Activated CD4-positive, CD25-positive, alpha-beta regulatory T cell treated with anti-CD3 and anti-CD28 coated beads, Interleukin-2, amount 50 U/mL, for 16 hours (primary cell): ENCODE data around the gene ADAM30.
"Not testable (repeated sequence)": the region's sequence is repeated elsewhere in the genome, so short reads cannot be mapped to it uniquely, and the experiment has no call there.

ENCODE experiments used
- DNase-seq: peaks from one replicate; pipeline ENCODE4 v3.0.0-alpha.2; 2020; ENCODE audit warnings: low read depth, low spot score

Gene ADAM30

GRCh38 chr1:119874186-119874585, 22.1 kb downstream of the ADAM30 start:
- DNase-seq = no peak

- DNase-seq = no peak
Measured at GRCh38 chr1:119873135-119874015, 22.9 kb downstream of the ADAM30 start.

DNA sequence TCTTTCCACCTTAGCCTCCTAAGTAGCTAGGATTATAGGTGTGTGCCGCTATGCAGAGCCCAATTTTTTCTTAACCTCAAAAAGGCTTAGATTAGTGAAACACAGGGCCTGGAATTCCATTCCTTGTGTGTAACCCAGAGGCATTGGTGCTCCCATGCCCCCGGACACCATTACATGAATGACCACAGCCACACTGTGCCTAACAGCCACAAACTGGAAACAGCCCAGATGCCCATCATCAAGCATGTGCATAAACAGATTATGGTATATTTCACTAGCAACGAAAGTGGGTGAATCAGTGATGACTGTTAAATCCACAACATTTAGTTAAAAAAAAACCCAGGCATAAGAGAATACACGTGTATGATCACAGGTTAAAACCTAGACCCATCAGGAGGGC, 24.4 kb downstream of the ADAM30 start:
- no peak for DNase-seq

GRCh38 chr1:119870917-119871596, 25.3 kb downstream of the ADAM30 start:
- no peak for DNase-seq

DNA sequence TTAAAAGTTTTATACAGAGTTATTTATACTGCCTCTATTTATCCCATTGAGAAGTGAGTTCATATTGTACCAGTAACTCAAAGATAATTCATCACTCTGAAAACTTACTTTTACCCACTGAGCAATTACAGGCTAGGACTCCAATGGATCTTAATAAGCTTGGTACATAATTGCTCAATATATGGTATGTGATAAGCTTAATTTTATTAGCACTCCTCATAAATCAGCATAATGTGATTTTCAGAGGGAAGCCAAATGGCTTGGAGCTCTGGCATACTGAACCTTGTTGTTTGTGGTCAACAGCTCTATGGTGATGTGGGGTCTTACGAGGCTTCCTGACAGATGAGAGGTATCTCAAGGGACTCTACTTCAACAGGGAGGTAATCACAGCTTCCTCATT, 26.3 kb downstream of the ADAM30 start:
- no peak for DNase-seq

GRCh38 chr1:119868176-119868575, 28.1 kb downstream of the ADAM30 start:
- no peak for DNase-seq

DNA sequence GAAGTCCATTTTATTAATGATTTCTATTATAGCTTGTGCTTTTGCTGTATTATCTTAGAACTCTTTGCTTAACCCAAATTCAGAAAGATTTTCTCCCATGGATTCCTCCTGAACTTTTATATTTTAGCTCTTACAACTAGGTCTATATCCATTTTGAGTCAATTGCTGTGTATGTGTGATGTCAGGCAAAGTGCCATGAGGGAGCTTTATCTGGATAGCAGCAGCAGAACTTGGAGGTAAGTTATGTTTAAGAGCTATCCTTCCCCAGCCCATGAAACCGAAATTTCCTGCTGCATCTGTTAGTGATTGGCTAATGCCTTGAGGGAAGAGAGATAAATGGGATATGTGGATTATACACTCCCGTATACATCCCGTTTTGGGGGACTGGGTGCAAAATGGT, 29.9 kb downstream of the ADAM30 start:
- DNase-seq = no peak

- no peak for DNase-seq
Measured at GRCh38 chr1:119865627-119866026, 30.7 kb downstream of the ADAM30 start.

DNA sequence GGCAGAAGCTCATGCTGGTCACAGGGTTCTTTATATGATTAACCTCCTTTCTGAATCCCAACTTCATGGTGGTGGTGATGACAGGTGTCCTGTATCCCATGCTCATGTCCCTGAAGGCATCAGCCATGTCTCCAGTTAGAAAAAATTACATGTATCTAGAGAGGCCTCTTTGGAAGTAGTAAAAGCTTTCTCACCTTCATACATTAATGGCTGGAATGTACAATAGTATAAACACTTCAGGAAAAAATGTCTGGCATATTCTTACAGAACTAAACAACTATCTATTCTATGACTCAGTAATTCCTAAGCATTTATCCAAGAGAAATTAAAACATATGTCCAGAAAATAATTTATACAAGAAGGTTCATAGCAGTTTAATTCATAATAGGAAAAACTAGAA, 34.0 kb downstream of the ADAM30 start:
- no peak for DNase-seq

DNA sequence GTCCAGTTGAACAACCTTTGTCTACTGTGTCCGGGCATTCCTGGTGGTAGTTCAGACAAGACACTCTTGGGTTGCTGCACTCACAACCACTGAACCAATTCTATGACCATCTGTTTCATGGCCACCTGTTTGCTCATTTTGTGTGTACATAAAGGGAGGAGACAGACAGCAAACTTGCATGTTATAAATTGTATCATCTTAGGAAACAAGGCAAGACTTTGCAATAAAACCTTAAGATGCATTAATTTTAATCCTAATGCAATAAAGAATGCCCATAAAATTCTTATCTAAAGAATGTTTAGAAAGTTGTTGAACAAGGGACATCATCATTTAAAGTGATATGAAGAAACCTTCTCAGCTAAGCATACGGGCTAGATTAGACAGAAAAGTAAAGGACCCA, 34.8 kb downstream of the ADAM30 start:
- no peak for DNase-seq

GRCh38 chr1:119859647-119860046, 36.7 kb downstream of the ADAM30 start:
- DNase-seq = no peak

- DNase-seq = not testable (repeated sequence)
Measured at GRCh38 chr1:119858556-119859214, 37.6 kb downstream of the ADAM30 start.

GRCh38 chr1:119858126-119858525, 38.2 kb downstream of the ADAM30 start:
- DNase-seq = no peak

DNA sequence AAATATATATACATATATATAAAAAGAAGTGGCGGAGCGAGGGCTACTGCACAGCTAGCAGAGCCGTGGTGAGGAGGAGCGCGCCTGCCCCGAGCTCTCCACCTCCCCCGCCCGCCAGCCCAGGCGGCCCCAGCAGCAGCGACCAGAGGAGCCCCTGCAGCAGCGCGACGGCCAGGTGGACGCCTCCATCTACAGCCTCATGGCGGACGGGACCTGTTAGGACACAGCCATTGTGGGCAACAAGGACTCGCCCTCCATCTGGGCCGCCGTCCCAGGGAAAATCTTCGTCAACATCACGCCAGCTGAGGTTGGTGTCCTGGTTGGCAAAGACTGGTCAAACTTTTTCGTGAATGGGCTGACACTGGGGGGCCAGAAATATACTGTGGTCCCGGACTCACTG, 43.2 kb downstream of the ADAM30 start:
- no peak for DNase-seq

DNA sequence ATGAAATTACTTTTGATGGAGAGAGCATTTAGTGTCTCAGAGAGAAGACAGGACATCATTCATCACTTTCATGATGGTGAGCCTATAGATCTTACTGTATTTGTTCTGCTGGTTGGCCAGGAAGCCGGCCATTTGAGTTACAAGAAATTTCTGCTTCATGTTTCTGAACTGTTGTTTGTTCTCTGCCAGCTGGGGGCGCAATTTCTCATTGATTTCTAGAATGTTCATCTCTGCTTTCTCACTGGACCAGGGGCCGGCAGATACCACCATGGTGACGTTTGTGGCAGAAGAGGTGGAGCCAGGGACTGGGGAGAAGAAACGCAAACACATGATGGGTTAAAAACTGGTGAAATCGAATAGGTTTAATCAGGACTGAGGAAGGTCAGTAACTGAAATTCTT, 52.1 kb downstream of the ADAM30 start:
- DNase-seq = not testable (repeated sequence)
